ENCODE results near the gene MEDAG.

Gene MEDAG

GRCh38 chr13:30905932-30906383 is at the start of gene MEDAG:
Gene MEDAG, plus strand, starts transcription at chr13:30906271. Its CDS starts 245 bp downstream, at chr13:30906516.
- DNase-seq (ENCODE audit: low spot score), result no peak

GRCh38 chr13:30857018-30857417 is 49.1 kb upstream of the MEDAG start:
- peak; percentile 35 for DNase-seq (ENCODE audit: low spot score)

DNA sequence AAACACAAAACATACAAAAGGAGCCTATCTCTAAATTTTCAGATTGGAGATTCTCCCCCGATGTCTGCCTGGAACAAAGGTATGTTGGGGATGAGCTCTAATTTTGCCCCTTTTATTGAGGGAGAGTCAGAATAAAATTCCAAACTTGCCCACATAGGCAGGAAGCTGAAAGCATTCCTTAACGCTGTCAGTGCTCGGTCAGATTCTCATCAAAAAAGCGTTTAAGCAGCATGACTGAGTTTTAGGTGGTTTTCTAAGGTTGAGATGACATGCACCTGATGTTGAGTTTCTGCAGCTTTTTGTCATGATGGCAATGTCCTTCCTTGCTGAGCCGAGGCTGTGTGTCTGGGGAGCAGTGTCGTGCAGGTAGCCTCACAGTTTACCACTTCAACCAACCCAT is 48.4 kb upstream of the MEDAG start:
- no peak for DNase-seq (ENCODE audit: low spot score)

DNA sequence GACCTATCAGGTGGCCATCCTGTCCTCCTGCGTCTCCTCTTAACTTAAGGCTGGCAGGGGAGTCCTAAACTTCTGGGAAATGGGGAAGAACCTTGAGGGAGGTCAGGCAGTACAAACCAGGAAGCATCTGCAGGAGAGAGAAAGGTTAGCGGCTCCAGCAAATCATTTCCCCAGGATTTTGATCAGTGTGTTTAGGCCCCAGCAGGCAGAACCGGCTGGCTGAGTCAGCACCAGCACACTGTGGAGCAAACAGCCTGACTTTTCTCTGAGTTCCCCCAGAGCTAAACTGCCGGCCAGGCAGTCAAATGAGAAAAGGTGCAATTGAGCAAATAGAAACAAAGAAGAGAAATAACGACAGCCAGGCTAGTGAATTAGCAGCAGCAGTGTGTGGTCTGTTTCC is 46.7 kb upstream of the MEDAG start:
- no peak for DNase-seq (ENCODE audit: low spot score)

DNA sequence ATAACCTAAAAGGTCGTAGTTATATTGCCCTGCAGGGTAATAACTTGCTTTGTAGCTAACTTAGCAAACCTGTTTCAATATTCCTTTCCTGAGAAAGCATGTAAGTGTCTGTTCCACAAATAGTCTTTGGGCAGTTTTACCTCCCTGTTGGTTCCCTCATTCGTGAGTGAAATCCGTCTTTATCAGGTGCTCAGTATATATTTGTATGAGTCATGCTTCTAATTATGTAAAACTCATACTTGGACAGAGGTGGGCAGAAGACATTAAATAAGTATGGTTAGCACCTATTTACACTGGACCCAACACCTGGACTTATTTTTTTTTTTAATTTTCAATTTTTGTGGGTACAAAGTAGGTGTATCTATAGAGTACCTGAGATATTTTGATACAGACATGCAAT is 44.9 kb upstream of the MEDAG start:
- no peak for DNase-seq (ENCODE audit: low spot score)

DNA sequence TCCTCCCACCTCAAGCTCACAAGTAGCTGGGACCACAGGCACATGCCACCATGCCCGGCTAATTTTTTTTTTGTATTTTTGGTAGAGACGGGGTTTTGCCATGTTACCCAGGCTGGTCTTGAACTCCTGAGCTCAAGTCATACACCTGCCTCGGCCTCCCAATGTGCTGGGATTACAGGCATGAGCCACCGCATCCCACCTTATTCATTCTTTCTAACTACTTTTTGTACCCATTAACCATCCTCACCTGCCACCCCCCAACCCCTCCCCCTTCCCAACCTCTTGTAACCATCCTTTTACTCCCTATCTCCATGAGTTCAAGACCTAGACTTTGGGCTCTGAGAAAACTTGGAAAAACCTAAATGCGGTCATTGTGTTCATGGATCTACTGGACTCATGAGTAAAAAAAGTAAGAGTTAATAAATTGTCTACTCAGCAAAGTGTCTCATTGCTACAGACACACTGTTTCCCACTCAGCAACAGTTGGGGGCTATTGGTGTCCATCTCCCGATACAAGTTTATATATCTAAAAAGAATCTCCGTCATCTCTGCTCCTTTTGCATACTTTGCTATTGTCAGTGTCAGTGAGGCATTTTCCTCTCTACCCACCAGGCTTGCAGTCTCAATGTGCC is 44.1 kb upstream of the MEDAG start:
- no peak for DNase-seq (ENCODE audit: low spot score)

DNA sequence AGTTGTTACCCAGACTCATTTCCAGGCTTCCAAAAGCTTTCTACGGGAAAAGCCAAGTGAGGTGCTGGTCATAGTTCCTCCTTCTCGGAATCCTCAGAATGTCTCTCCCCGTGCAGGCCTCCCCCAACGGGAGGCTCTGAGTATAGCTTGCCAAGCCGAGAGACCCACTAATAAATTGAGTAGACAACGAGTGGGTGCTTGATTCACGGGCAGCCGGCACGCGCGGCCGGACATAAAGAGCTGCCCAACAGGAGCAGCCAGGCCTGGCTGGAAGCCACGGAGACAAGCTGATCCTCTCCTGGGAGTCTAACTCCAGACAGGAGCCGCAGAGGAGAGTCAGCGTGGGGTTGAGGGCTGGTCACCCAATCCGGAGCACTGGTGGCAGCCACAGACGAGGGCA is 43.4 kb upstream of the MEDAG start:
- DNase-seq (ENCODE audit: low spot score), result no peak

DNA sequence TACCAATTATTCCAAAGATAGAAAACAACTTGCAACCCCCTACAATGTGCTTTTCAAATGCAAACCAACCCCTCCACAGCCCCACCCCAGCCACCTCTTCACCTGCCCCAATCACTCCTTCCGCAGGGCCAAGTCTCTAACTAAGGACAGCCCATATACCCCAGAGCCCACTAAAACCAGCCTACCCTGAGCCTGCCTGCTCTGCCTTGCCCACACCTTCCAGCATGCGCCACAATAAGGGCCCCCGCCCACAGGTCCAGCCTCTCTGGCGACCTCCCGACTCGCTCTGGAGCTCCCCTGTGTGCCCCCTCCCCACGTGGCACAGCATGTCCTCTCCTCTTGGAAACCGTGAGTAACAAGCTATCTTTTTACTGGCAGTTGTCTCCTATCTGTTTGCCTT is 42.8 kb upstream of the MEDAG start:
- DNase-seq (ENCODE audit: low spot score), result no peak

DNA sequence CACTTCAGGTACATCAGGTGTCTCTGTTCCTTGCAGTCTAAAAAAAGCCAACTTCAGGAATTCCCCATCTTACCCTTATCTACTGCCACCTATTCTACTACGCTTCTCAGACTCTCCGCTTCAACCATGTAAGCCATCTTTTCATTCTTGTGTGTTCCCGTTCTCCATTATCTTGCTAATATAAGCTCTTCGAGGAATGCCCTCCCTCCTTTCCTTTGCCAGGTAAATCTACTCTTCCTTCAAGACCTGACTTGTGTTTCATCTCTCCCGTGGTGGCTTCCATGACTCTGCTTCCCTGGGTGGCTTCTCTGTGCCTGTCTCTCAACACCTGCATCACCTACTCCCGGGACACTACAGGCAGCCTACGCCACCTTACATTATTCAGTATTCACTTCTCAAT is 42.3 kb upstream of the MEDAG start:
- DNase-seq (ENCODE audit: low spot score), result no peak

- peak; percentile 11 for DNase-seq (ENCODE audit: low spot score)
These were observed 41.5 kb upstream of the MEDAG start for GRCh38 chr13:30864433-30865122.

GRCh38 chr13:30865123-30866049 is 40.7 kb upstream of the MEDAG start:
- peak; percentile 93 for DNase-seq (ENCODE audit: low spot score)

DNA sequence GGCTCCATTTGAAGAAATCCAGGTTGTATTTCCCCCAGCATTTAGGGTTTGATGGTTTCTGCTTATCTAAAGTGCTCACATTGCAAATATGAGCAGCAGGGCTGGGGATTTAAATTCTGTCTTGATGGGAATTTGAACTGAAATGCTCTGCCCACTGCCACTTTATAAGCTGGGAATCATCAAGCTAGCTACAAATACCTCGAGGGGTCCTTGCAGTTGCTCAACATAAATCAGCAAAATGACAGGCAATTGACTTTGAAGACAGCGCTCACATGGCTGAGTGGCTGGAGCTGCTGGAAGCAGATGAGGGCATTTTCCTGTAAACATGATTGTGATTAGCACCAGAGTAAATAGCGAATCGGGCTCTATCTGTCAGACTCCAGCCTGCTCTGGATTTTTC is 39.4 kb upstream of the MEDAG start:
- no peak for DNase-seq (ENCODE audit: low spot score)

DNA sequence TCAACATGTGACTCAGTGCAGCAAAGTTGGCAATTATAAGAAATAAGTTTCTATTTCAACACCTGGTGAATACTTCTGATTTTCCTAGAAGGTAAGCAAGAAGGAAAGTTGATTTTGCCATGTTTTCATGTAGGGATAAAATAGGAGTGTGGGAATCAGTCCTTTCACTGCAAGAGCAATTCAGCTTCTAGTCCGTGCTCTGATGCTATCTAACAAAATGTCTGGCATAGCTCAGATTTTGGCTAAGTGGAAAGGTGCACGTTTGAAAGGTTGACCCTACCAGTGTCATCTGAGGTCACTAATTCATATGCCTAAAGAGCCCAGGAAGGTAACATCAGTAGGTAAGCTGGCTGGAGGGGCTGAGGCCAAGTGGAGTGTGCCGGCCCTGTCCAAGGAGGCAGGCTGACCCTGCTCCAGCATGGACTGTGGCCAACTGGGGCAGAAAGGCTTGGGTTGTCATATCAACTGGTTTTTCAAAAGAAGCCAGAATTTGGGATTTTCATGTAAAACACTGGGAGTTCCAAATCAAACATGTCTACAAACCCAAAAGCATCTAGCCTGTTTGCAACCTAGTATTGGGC is 38.9 kb upstream of the MEDAG start:
- DNase-seq (ENCODE audit: low spot score), result no peak

DNA sequence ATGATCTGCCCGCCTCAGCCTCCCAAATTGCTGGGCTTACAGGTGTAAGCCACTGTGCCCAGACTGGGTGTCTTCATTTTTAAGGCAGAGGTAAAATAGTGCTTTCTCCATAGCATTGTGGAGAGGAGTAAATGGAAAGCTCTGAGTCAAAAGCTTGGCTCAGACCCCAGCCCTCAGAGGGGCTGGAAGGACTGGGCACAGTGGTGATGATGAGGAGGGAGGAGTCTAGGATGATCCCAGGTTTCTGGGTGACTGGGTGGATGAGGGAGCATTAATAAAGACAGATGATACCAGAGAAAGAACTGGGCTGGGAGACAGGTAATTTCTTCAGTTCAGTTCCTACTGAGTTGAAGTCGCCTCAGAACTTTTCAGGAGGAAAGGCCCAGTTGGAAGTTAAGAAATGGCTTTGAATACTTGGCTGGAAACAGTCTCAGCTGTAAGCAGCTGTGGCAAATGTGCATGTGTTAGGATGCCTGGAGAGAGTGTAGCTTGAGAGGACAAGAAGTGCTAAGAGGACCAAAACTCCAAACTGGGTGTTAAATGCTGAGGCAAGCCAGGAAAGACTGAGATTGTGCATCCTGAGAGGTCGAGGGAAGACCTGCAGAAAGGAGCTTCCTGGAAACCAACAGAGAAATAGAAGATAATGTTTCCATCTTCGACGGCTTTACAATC is 37.1 kb upstream of the MEDAG start:
- DNase-seq (ENCODE audit: low spot score), result no peak

GRCh38 chr13:30869491-30869890 is 36.6 kb upstream of the MEDAG start:
- DNase-seq (ENCODE audit: low spot score), result no peak

DNA sequence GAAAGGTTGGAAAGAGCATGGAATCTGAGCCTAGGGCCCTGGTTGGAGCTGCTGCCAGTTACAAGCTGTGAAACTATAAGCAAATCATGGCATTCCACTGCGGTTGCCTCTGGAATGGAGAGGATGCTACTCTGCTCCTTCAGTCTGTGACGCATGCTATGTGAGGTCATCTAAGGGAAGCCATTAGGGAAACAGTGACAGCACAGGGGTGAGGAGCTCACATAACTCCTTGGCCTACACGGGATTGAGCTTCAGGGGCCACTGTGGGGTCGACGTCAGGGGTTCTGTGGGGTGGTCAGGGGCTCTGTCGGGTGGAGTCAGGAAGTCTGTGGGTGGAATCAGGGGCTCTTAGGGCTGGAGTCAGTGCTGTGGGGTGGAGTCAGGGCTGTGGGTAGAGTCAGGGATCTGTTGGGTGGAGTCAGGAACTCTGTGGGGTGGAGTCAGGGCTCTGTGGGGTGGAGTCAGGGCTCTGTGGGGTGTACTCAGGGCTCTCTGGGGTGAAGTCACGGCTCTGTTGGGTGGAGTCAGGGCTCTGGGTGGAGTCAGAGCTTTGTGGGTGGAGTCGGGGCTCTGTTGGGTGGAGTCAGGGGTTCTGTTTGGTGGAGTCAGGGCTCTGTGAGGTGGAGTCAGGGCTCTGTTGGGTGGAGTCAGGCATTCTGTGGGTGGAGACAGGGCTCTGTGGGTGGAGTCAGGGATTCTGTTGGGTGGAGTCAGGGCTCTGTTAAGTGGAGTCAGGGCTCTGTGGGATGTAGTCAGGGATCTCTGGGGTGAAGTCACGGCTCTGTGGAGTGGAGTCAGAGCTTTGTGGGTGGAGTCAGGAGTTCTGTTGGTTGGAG is 35.8 kb upstream of the MEDAG start:
- peak; percentile 13 for DNase-seq (ENCODE audit: low spot score)

DNA sequence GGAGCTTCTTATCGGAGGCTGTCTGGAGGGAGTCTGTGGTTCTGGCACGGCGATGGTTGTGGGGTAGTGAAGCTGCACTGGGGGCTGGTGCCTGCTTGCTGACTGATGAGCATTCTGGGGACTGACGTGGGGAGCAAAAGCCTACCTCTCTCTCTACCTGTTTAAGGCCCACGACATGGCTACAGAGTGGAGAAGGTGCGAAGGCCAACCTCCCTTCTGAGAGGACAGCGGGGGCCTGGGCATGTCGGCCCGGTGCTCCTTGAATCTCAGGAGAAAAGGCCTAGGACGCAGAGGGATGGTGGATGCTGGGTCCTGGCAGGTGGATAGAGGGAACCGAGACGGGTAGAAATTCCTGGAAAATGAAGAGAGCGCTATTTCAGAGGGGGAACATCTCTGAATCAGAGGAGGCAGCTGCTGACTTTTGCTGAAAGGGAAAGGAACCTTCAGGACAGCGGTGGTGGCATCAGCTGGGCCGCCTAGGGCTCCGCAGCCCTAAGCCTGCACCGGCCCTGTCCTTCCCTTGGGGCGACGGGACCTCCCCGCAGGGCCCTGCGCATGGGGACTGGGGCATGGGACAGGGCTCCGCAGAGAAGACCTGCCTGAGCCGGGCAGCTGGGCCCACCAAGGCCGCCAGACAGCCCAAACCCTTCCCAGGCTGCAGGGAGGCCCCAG is 35.0 kb upstream of the MEDAG start:
- DNase-seq (ENCODE audit: low spot score), result no peak

DNA sequence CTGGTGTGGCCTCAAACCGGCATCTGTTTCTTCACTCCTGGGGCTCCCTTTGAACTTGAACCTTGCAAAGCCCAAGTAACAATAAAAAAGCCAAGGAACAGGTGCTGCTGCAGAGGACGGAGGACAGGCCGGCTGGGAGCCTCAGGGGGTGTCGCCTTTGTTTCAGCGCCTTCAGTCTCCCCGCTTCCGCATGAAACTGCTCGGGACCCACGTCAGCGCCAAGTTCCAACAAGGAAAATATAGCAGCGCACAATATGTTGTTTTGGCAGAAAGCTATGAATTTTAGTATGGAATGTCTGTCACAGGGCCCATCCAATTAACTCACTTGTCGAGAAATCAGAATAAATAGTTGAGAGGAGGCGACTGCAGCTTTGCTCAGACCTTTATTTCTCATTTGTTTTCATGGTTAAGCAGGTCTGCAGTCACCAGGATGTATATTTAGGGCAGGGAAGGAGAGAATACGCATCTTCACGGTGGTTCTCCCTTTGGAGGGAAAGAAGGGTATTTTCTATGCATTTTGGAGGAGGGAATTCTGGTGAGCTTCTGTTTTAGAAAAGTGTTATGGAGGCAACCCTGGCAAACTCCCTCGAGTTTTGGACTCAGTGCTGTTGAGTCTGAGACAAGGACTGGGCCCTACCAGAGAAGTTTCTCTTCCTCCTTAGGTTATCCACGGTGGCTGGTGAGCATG is 34.3 kb upstream of the MEDAG start:
- peak; percentile 54 for DNase-seq (ENCODE audit: low spot score)

- DNase-seq (ENCODE audit: low spot score), result no peak
These were observed 33.8 kb upstream of the MEDAG start for GRCh38 chr13:30872276-30872594.
